NB4 (cell line): ENCODE data around the gene TMEM18.

Experiments used
- CTCF ChIP-seq: IDR thresholded peaks from one replicate; pipeline ENCODE4 v1.5.1; 2012; ENCODE audit warnings: low read depth, low read length
- MAX ChIP-seq: IDR thresholded peaks from 2 replicates; pipeline ENCODE4 v1.6.1; 2011; ENCODE audit warnings: low read depth, low read length
- MYC ChIP-seq: IDR thresholded peaks from 2 replicates; pipeline ENCODE4 v1.6.1; 2011; ENCODE audit warnings: low read depth, low read length
- POLR2A ChIP-seq: IDR thresholded peaks from 2 replicates; pipeline ENCODE4 v1.6.1; 2011; ENCODE audit warnings: mild to moderate bottlenecking; ENCODE audit not compliant: insufficient read length; ENCODE audit errors: extremely low read depth

GRCh38 chr2:671072-671471 is 6.1 kb downstream of the TMEM18 start:
- TF ChIP-seq MYC: no peak
- TF ChIP-seq CTCF: no peak
- TF ChIP-seq POLR2A: no peak
- TF ChIP-seq MAX: no peak
